ENCODE measurements around the gene ZNF529.
"Not testable (repeated sequence)": the region's sequence is repeated elsewhere in the genome, so short reads cannot be mapped to it uniquely, and the experiment has no call there.

The ZNF529 gene
- total RNA-seq, result 4.1 to 17.1 (median 10.3) reads per million in 17 experiments

DNA sequence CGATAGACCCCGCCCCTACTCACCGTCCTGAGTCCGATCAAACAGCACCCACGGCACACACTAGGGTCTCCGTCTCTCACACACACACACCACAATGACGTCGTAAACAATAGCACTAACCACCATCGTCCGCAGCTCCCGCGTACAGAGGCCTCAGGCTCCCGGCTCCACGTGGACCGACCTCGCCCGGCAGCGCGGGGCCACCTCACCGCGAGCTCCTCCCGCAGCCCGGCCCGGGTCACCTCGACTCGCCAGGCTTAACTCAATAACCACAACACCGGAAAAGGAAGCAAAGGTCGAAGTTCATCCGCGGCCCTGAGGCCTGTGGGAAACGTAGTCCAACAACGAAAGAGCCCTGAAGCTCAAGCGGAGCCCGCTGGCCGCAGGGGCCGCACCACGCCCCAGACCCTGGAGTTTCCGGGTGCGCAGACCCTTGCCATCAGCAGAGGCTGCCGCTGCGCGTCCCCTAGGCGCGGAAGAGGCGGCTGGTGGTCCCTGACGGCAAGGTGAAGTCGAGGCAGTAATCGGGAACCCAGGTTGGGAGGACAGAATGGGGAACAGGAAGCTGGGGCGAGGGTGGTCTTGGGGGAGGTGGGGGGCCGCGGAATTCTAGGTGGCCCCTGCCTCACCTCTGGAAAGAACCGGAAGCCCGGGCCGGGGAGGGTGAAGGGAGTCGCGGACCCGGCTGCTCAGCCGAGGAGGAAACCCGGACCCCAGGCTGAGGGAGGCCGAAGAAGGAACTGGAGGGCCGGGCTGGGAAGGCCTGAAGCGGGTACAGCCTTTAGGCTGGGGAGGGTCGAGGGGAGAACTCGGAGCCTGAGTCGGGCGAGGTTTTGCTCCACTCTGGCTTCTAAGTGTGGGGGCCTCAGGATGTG, at the start of gene ZNF529:
Gene ZNF529, minus strand, starts transcription at position 273 of the 875 bp plus-strand sequence. CDS start 946 bp downstream, outside the sequence.
- DNase-seq, result peak; percentile 90 to 93 (median 93)

DNA sequence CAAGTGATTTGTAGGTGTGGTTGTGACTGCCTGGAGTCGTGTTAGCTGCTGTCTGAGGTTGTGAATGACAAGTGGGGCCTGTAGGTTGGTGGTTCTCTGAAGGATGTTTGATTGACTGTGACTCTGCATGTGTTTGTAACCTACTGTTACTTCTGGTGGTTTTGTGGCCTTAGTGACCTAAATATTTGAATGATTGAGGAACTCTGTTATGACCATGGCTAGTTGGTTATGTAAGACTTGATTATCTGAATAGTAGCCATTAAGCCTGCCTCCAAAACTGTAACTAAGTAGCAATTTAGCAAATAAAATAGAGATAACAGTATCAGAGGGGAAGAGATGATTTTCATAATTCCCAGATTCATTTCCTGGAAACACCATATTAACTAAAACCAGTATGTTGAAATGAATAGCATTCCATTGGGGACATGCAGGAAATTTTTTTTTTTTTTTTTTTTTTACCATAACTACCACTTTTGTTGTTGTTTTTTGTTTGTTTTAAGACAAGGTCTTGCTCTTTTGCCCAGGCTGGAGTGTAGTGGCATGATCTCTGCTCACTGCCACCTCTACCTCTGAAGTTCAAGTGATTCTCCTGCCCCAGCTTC, 32.9 kb upstream of the ZNF529 start:
- DNase-seq, result peak in 2 of 4 experiments; percentile 30 to 47

GRCh38 chr19:36605101-36605876, 32.2 kb upstream of the ZNF529 start, which contains the start of gene ZNF382:
Gene ZNF382, plus strand, starts transcription at chr19:36605313. Its CDS starts 4,602 bp downstream, at chr19:36609915.
- DNase-seq, result peak; percentile 85 to 94 (median 90)

DNA sequence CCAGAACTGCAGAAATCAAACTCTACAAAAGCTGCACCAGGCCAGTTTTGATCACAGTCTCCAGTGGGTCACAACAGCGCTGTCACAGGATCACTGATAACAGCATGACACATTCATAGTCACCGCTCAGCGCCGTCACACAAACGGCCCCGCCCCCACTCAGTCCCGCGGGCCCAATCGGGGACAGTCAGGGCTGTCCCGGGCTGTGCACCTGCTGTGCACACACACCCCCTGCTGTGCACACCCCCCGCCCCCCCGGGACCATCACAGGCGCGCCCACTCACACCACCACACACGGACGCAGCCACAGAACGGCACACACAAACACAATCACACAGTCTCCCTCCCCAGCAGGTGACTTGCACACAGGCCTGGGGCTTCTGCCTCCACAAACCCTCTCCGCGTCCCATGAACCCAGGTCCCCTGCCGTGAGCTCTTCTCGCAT, 31.6 kb upstream of the ZNF529 start:
- peak; percentile 82 to 87 (median 84) for DNase-seq

- DNase-seq, result not testable (repeated sequence)
These were observed 29.6 kb upstream of the ZNF529 start for GRCh38 chr19:36602681-36603080.

- no peak for DNase-seq
These were observed 6.2 kb upstream of the ZNF529 start for GRCh38 chr19:36579255-36579654.

- no peak for DNase-seq
These were observed 4.3 kb upstream of the ZNF529 start for GRCh38 chr19:36577271-36577996.

DNA sequence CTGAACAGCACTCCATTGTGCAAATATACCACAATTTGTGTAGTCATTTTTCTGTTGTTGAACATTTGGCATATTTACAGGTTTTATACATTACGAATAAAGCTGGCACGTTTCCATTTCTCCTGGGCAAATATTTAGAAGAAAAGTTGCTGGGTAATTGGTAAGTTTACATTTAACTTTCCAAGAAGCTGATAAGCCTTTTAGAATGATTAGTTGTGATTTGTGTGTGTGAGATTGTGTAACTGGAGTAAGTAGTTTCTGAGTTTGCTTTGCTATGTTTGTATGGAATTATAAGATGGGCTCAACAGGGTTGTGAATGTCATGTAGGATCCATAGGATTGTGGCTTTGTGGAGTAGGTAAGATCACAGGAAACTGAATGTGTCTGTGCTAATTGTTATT, 1.6 kb upstream of the ZNF529 start:
- DNase-seq, result no peak

- DNase-seq, result peak in 3 of 4 experiments; percentile 16 to 20 (median 19)
These were observed 1.0 kb upstream of the ZNF529 start for GRCh38 chr19:36573895-36574720.

- no peak for DNase-seq
These were observed 486 bp downstream of the ZNF529 start for GRCh38 chr19:36572593-36573019.

DNA sequence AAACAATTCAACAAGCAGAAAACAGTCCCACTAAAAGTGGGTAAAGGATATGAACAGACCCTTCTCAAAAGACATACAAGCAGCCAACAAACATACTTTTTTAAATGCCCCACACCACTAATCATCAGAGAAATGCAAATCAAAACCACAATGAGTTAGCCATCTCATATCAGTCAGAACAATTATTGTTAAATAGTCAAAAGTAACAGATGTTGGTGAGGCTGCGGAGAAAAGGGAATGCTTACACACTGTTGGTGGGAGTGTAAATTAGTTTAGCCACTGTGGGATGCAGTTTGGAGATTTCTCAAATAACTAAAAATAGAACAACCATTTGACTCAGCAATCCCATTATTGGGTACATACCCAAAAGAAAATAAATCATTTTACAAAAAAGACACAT, 8.7 kb downstream of the ZNF529 start:
- DNase-seq, result no peak

GRCh38 chr19:36547001-36547732, 25.9 kb downstream of the ZNF529 start:
- peak in 3 of 4 experiments; percentile 0 to 17 (median 16) for DNase-seq

DNA sequence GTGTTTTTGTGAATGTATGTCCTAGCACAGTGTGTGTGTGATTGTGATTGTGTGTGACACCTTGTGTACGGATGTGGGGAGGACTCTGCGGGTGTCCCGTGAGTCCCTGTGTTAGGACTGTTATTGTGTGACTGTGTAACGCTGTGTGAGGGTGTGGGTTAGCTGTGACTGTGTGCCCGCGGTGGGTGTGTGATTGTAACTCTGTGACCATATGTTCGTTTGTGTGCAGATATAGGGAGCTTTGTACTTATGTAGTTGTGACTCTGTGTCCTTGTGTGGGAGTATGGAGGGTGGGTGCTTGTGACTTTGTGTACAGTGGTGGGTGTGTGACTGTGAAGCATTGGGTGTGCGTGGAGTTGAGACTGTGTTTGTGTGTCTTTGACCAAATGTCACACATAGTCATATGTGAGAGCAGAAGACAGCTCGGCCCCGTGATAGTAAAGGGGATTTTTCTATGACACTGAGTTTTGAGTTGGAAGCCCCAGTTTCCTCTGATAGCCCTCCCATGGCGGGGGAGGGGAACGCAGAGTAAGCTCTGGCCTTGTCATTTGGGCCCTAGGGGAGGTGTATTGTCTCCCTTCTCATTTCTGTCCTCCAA, 44.1 kb downstream of the ZNF529 start:
- peak in 3 of 4 experiments; percentile 2 to 15 (median 3) for DNase-seq

GRCh38 chr19:36528194-36528920, 44.7 kb downstream of the ZNF529 start, which contains the start of gene ZNF260:
Gene ZNF260, minus strand, starts transcription at chr19:36528271. Its CDS starts 13,033 bp downstream, at chr19:36515238.
- peak; percentile 97 to 98 (median 98) for DNase-seq

GRCh38 chr19:36527873-36528193, 45.3 kb downstream of the ZNF529 start:
- no peak for DNase-seq

GRCh38 chr19:36527341-36527740, 45.8 kb downstream of the ZNF529 start:
- no peak for DNase-seq

- DNase-seq, result no peak
These were observed 46.5 kb downstream of the ZNF529 start for GRCh38 chr19:36526581-36526980.

DNA sequence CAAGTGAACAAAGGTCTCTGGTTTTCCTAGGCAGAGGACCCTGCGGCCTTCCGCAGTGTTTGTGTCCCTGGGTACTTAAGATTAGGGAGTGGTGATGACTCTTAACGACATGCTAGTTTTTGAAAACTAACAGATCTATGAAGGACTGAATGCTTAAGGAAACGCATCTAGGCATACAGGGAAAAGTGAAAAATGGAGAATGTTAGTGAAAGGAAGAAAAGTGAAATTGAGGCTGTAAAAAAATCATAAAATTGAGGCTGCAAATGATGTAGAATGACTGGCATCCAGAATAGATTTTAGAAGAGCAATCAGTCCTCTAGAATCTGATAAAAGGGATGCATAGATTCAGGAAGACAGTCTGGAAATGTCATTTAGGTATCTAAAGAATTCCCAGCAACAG, 48.5 kb downstream of the ZNF529 start:
- no peak for DNase-seq

- no peak for DNase-seq
These were observed 59.0 kb downstream of the ZNF529 start for GRCh38 chr19:36514012-36514612.
